Measurements from ENCODE around the gene LRRC10B.

The LRRC10B gene

DNA sequence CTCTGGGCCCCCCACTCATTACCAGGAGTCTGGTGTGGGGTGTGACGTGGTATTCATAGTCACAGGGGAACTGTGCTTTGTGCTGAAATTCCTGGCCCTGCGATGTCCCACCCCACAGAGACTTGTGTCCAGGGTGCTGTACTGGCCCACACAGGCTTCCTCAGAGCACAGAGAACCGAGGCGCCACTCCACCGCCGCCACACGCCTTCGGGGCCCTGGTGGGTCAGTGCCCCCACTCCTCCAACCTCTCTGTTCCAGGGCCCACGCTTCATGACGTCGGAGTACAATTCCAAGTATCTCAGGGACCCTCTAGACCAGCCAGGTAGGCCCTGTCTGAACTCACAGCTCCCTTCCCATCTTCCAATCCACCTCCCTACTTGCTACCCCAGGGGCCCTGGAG lies 23.5 kb upstream of the LRRC10B start:
- no peak overlapping the region for H3K27ac ChIP-seq (ENCODE audit: insufficient read depth in 1 of 2, low read depth in 1 of 2, low read length in 2 of 2, poor library complexity in 1 of 2, severe bottlenecking in 2 of 2)
- no peak overlapping the region for H3K4me3 ChIP-seq (ENCODE audit: control insufficient read depth in 1 of 7, extremely low read depth in 1 of 7, insufficient read depth in 4 of 7, low read depth in 2 of 7, low read length in 6 of 7)
- H3K4me1 ChIP-seq (ENCODE audit: control extremely low read depth in 1 of 4, control insufficient read depth in 4 of 4, insufficient read depth in 4 of 4, low read length in 3 of 4) = peaks cover 0 to 4% (median 0%) of the 10 kb centered on the region in 4 experiments
- peaks cover 0 to 9% (median 0%) of the 10 kb centered on the region in 4 experiments for H3K36me3 ChIP-seq (ENCODE audit: control insufficient read depth in 4 of 4, insufficient read depth in 4 of 4, low read length in 3 of 4)
- DNase-seq = no peak
- CTCF ChIA-PET = interaction anchor here (1.4 to 29.0 kb wide), 2 partner anchors 11 to 32 kb away, joined by 4 to 453 read pairs; partner anchors contain the start of gene LRRC10B
- H3K27me3 ChIP-seq (replicated peaks in 2 of 5; ENCODE audit: control insufficient read depth in 4 of 5, insufficient read depth in 5 of 5, low read length in 4 of 5) = peaks cover 0 to 4% (median 0%) of the 10 kb centered on the region in 5 experiments
- H3K9me3 ChIP-seq (ENCODE audit: control extremely low read depth in 1 of 5, control insufficient read depth in 4 of 5, insufficient read depth in 2 of 5, low read depth in 1 of 5, low read length in 4 of 5) = no peaks in the 10 kb centered on the region
- POLR2A ChIA-PET = no interaction called here
- 98% methylated on average over 10 of the region's 11 CpGs for WGBS (ENCODE audit: insufficient coverage)

- WGBS (ENCODE audit: insufficient coverage) = 95% methylated on average over 3 of the region's 6 CpGs
- Histone ChIP-seq H3K9me3 (ENCODE audit: control extremely low read depth in 1 of 5, control insufficient read depth in 4 of 5, insufficient read depth in 2 of 5, low read depth in 1 of 5, low read length in 4 of 5) (no peaks in the 10 kb centered on the region), H3K27ac (ENCODE audit: insufficient read depth in 1 of 2, low read depth in 1 of 2, low read length in 2 of 2, poor library complexity in 1 of 2, severe bottlenecking in 2 of 2) (no peak overlapping the region), H3K4me1 (ENCODE audit: control extremely low read depth in 1 of 4, control insufficient read depth in 4 of 4, insufficient read depth in 4 of 4, low read length in 3 of 4) (peaks cover 0 to under 1% (median 0%) of the 10 kb centered on the region in 4 experiments), H3K27me3 (replicated peaks in 2 of 5; ENCODE audit: control insufficient read depth in 4 of 5, insufficient read depth in 5 of 5, low read length in 4 of 5) (peaks cover 0 to 4% (median 0%) of the 10 kb centered on the region in 5 experiments), H3K4me3 (ENCODE audit: control insufficient read depth in 1 of 7, extremely low read depth in 1 of 7, insufficient read depth in 4 of 7, low read depth in 2 of 7, low read length in 6 of 7) (no peak overlapping the region), H3K36me3 (ENCODE audit: control insufficient read depth in 4 of 4, insufficient read depth in 4 of 4, low read length in 3 of 4) (peaks cover 0 to 9% (median 0%) of the 10 kb centered on the region in 4 experiments)
- DNase-seq = no peak
- POLR2A ChIA-PET = no interaction called here
- CTCF ChIA-PET = interaction anchor here (1.9 to 29.0 kb wide), 2 partner anchors 8 to 31 kb away, joined by 8 to 453 read pairs; partner anchors contain the start of gene LRRC10B
These were observed 22.4 kb upstream of the LRRC10B start for GRCh38 chr11:61486011-61486620.

DNA sequence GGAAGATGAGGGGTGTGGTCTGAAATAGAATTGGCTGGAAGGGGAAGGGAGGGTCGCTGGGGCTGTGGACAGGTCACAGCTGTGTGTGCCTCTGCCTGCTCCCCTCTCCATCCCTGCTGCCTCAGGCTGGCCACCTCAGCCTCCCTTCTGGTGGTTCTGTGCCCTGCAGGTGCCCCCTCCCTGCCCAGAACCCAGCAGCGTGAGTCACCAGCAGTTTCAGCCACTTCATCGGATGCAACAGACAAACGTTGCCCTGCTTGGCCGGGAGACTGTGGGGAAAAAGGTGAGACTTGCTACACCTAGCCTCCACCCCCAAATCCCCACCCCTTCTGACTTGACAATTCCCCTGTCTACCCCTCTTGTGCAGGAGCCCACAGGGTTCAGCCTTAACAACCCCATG lies 21.8 kb upstream of the LRRC10B start:
- DNase-seq = no peak
- Histone ChIP-seq H3K36me3 (ENCODE audit: control insufficient read depth in 4 of 4, insufficient read depth in 4 of 4, low read length in 3 of 4) (peaks cover 0 to 9% (median 0%) of the 10 kb centered on the region in 4 experiments), H3K27me3 (replicated peaks in 2 of 5; ENCODE audit: control insufficient read depth in 4 of 5, insufficient read depth in 5 of 5, low read length in 4 of 5) (peaks cover 0 to 4% (median 0%) of the 10 kb centered on the region in 5 experiments), H3K9me3 (ENCODE audit: control extremely low read depth in 1 of 5, control insufficient read depth in 4 of 5, insufficient read depth in 2 of 5, low read depth in 1 of 5, low read length in 4 of 5) (no peaks in the 10 kb centered on the region), H3K4me1 (ENCODE audit: control extremely low read depth in 1 of 4, control insufficient read depth in 4 of 4, insufficient read depth in 4 of 4, low read length in 3 of 4) (no peaks in the 10 kb centered on the region), H3K4me3 (ENCODE audit: control insufficient read depth in 1 of 7, extremely low read depth in 1 of 7, insufficient read depth in 4 of 7, low read depth in 2 of 7, low read length in 6 of 7) (no peak overlapping the region), H3K27ac (ENCODE audit: insufficient read depth in 1 of 2, low read depth in 1 of 2, low read length in 2 of 2, poor library complexity in 1 of 2, severe bottlenecking in 2 of 2) (no peak overlapping the region)
- CTCF ChIA-PET = interaction anchor here (1.9 to 29.0 kb wide), 2 partner anchors 9 to 30 kb away, joined by 8 to 453 read pairs; partner anchors contain the start of gene LRRC10B
- 94% methylated on average over 3 of the region's 5 CpGs for WGBS (ENCODE audit: insufficient coverage)
- POLR2A ChIA-PET = no interaction called here

- Histone ChIP-seq H3K4me1 (ENCODE audit: control extremely low read depth in 1 of 4, control insufficient read depth in 4 of 4, insufficient read depth in 4 of 4, low read length in 3 of 4) (no peaks in the 10 kb centered on the region), H3K9me3 (ENCODE audit: control extremely low read depth in 1 of 5, control insufficient read depth in 4 of 5, insufficient read depth in 2 of 5, low read depth in 1 of 5, low read length in 4 of 5) (no peaks in the 10 kb centered on the region), H3K4me3 (ENCODE audit: control insufficient read depth in 1 of 7, extremely low read depth in 1 of 7, insufficient read depth in 4 of 7, low read depth in 2 of 7, low read length in 6 of 7) (no peak overlapping the region), H3K36me3 (ENCODE audit: control insufficient read depth in 4 of 4, insufficient read depth in 4 of 4, low read length in 3 of 4) (peaks cover 0 to 9% (median 0%) of the 10 kb centered on the region in 4 experiments), H3K27ac (ENCODE audit: insufficient read depth in 1 of 2, low read depth in 1 of 2, low read length in 2 of 2, poor library complexity in 1 of 2, severe bottlenecking in 2 of 2) (no peak overlapping the region), H3K27me3 (replicated peaks in 2 of 5; ENCODE audit: control insufficient read depth in 4 of 5, insufficient read depth in 5 of 5, low read length in 4 of 5) (peaks cover 0 to 4% (median 0%) of the 10 kb centered on the region in 5 experiments)
- POLR2A ChIA-PET = no interaction called here
- DNase-seq = no peak
- CTCF ChIA-PET = interaction anchor here (1.7 to 29.0 kb wide), 3 partner anchors 10 to 41 kb away, joined by 5 to 453 read pairs (median 8); partner anchors contain the start of gene LRRC10B
- 100% methylated on average over 3 of the region's 4 CpGs for WGBS (ENCODE audit: insufficient coverage)
These were observed 21.1 kb upstream of the LRRC10B start for GRCh38 chr11:61487342-61488025.

GRCh38 chr11:61488651-61489291 lies 19.8 kb upstream of the LRRC10B start:
- DNase-seq = no peak
- POLR2A ChIA-PET = interaction anchor here (0.6 kb wide), 1 partner anchor 466 kb away, joined by 3 read pairs; no protein-coding TSS in a partner anchor
- WGBS (ENCODE audit: insufficient coverage) = 78% methylated on average over 19 of the region's 19 CpGs
- CTCF ChIA-PET = interaction anchor here (1.6 to 29.0 kb wide), 4 partner anchors 10 to 43 kb away, joined by 5 to 453 read pairs (median 8); partner anchors contain the start of gene LRRC10B
- H3K9me3 ChIP-seq (ENCODE audit: control extremely low read depth in 1 of 5, control insufficient read depth in 4 of 5, insufficient read depth in 2 of 5, low read depth in 1 of 5, low read length in 4 of 5) = no peaks in the 10 kb centered on the region
- H3K4me1 ChIP-seq (ENCODE audit: control extremely low read depth in 1 of 4, control insufficient read depth in 4 of 4, insufficient read depth in 4 of 4, low read length in 3 of 4) = no peaks in the 10 kb centered on the region
- peaks cover 0 to 4% (median 0%) of the 10 kb centered on the region in 5 experiments for H3K27me3 ChIP-seq (replicated peaks in 2 of 5; ENCODE audit: control insufficient read depth in 4 of 5, insufficient read depth in 5 of 5, low read length in 4 of 5)
- H3K27ac ChIP-seq (ENCODE audit: insufficient read depth in 1 of 2, low read depth in 1 of 2, low read length in 2 of 2, poor library complexity in 1 of 2, severe bottlenecking in 2 of 2) = no peak overlapping the region
- peaks cover 0 to 9% (median 0%) of the 10 kb centered on the region in 4 experiments for H3K36me3 ChIP-seq (ENCODE audit: control insufficient read depth in 4 of 4, insufficient read depth in 4 of 4, low read length in 3 of 4)
- H3K4me3 ChIP-seq (ENCODE audit: control insufficient read depth in 1 of 7, extremely low read depth in 1 of 7, insufficient read depth in 4 of 7, low read depth in 2 of 7, low read length in 6 of 7) = no peak overlapping the region

DNA sequence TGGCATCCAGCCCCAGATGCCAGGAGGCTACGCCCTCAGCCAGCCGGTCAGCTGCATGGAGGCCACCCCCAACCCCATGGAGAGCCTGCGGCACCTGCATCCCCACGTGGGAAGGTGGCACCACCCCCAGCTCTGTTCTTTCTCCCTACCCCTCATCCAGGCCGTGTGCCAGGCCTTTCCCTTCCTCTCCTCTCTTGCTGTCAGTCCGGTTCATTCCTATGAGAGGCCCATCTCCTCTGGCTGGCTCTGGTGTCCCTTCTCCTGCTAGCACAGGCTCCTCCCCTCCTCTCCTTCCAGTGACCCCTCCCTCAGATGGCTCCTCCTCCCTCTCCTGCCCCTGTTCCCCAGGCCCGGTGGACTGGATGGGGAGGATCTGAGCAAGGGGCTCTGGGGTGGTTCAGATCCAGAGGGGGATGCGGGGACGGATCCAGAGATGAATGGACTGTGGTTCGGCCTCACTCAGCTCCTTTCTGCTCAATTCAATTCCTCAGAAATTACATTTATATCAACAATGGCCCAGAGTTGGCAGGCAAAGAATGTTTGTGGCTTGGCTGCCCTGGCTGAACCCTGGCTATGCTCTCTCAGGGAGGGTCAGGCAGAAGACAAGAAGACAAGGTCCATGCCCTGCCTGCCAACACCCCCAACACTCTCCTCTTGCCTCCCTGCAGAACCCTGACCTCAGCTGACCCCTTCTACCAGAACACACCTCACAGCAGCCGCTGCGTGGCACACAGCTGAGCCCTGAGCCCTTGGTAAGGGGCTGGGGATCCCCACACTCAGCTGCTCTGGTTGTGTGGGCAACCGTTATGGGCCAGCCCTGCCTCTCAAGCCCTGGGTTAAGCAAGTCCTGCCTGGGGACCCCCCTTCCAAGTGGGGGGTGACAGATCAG lies 18.5 kb upstream of the LRRC10B start:
- Histone ChIP-seq H3K36me3 (ENCODE audit: control insufficient read depth in 4 of 4, insufficient read depth in 4 of 4, low read length in 3 of 4) (peaks cover 0 to 9% (median 0%) of the 10 kb centered on the region in 4 experiments), H3K4me3 (ENCODE audit: control insufficient read depth in 1 of 7, extremely low read depth in 1 of 7, insufficient read depth in 4 of 7, low read depth in 2 of 7, low read length in 6 of 7) (no peak overlapping the region), H3K4me1 (ENCODE audit: control extremely low read depth in 1 of 4, control insufficient read depth in 4 of 4, insufficient read depth in 4 of 4, low read length in 3 of 4) (no peaks in the 10 kb centered on the region), H3K9me3 (ENCODE audit: control extremely low read depth in 1 of 5, control insufficient read depth in 4 of 5, insufficient read depth in 2 of 5, low read depth in 1 of 5, low read length in 4 of 5) (no peaks in the 10 kb centered on the region), H3K27ac (ENCODE audit: insufficient read depth in 1 of 2, low read depth in 1 of 2, low read length in 2 of 2, poor library complexity in 1 of 2, severe bottlenecking in 2 of 2) (no peak overlapping the region), H3K27me3 (replicated peaks in 2 of 5; ENCODE audit: control insufficient read depth in 4 of 5, insufficient read depth in 5 of 5, low read length in 4 of 5) (peaks cover 0 to 4% (median 0%) of the 10 kb centered on the region in 5 experiments)
- no peak for DNase-seq
- ChIA-PET POLR2A (no interaction called here), CTCF (interaction anchor here (1.6 to 29.0 kb wide), 3 partner anchors 10 to 27 kb away, joined by 6 to 453 read pairs (median 11); partner anchors contain the start of gene LRRC10B)
- WGBS (ENCODE audit: insufficient coverage) = 94% methylated on average over 12 of the region's 13 CpGs
